ENCODE measurements around the gene ADD2.
A peak's percentile ranks its signal among the peaks of the same experiment; 100 is the strongest.

Gene ADD2

GRCh38 chr2:70767699-70768589 lies at the start of gene ADD2:
Gene ADD2, minus strand, starts transcription at chr2:70768200. Its CDS starts 61,792 bp downstream, at chr2:70706408.
- H3K4me3 ChIP-seq (ENCODE audit: low read length) = peak within 1 kb of the TSS; percentile 52
- DNase-seq (ENCODE audit: low read depth) = no peak
- TF ChIP-seq CTCF (conservative IDR thresholded peaks at IDR 0.05; ENCODE audit: low read depth, low read length) = peak; percentile 46

- no peak overlapping the region for H3K4me3 ChIP-seq (ENCODE audit: low read length)
- no peak for TF ChIP-seq CTCF (conservative IDR thresholded peaks at IDR 0.05; ENCODE audit: low read depth, low read length)
- no peak for DNase-seq (ENCODE audit: low read depth)
Measured at GRCh38 chr2:70817284-70817954, 49.4 kb upstream of the ADD2 start.

- no peak for DNase-seq (ENCODE audit: low read depth)
- H3K4me3 ChIP-seq (ENCODE audit: low read length) = no peak overlapping the region
- no peak for TF ChIP-seq CTCF (conservative IDR thresholded peaks at IDR 0.05; ENCODE audit: low read depth, low read length)
Measured at GRCh38 chr2:70816726-70817125, 48.7 kb upstream of the ADD2 start.

- DNase-seq (ENCODE audit: low read depth) = no peak
- TF ChIP-seq CTCF (conservative IDR thresholded peaks at IDR 0.05; ENCODE audit: low read depth, low read length) = no peak
Measured at GRCh38 chr2:70808983-70809958, 41.3 kb upstream of the ADD2 start.

GRCh38 chr2:70807828-70808118 lies 39.8 kb upstream of the ADD2 start:
- DNase-seq (ENCODE audit: low read depth) = no peak
- TF ChIP-seq CTCF (conservative IDR thresholded peaks at IDR 0.05; ENCODE audit: low read depth, low read length) = no peak
- no peak overlapping the region for H3K4me3 ChIP-seq (ENCODE audit: low read length)

More at GRCh38 chr2:70808983-70809958, 41.3 kb upstream of the ADD2 start:
- H3K4me3 ChIP-seq (ENCODE audit: low read length) = no peak overlapping the region

GRCh38 chr2:70807102-70807827 lies 39.3 kb upstream of the ADD2 start:
- no peak overlapping the region for H3K4me3 ChIP-seq (ENCODE audit: low read length)
- DNase-seq (ENCODE audit: low read depth) = no peak
- TF ChIP-seq CTCF (conservative IDR thresholded peaks at IDR 0.05; ENCODE audit: low read depth, low read length) = no peak

Data from retinal pigment epithelial cell (primary cell).